BE2C (cell line): ENCODE results near the gene HMGN4.

Experiments used
- DNase-seq: peaks from one replicate; pipeline ENCODE4 v3.0.0-alpha.2; 2020
- H3K27me3 ChIP-seq: fragments of 250-450 bp; sonication (Bioruptor Pico); 2 replicates; pipeline ENCODE4 v1.5.1; 2020; ENCODE audit warnings: mild to moderate bottlenecking
- H3K36me3 ChIP-seq: fragments of 250-450 bp; sonication (Bioruptor Pico); 2 replicates; pipeline ENCODE4 v1.5.1; 2020; ENCODE audit warnings: mild to moderate bottlenecking
- H3K4me1 ChIP-seq: fragments of 250-450 bp; sonication (Bioruptor Pico); 2 replicates; pipeline ENCODE4 v1.5.1; 2020
- H3K4me3 ChIP-seq: 2 replicates; pipeline ENCODE4 v1.5.1; 2011; ENCODE audit warnings: low read depth, low read length
- H3K9me3 ChIP-seq: fragments of 250-450 bp; sonication (Bioruptor Pico); 2 replicates; pipeline ENCODE4 v1.5.1; 2020
- CTCF ChIP-seq: IDR thresholded peaks from 2 replicates; pipeline ENCODE4 v1.5.1; 2012; ENCODE audit warnings: mild to moderate bottlenecking, low read depth, low read length

HMGN4 gene

GRCh38 chr6:26556263-26557070, 18.3 kb downstream of the HMGN4 start:
- H3K9me3 ChIP-seq, result no peaks in the 10 kb centered on the region
- H3K4me1 ChIP-seq, result no peaks in the 10 kb centered on the region
- H3K36me3 ChIP-seq, result no peaks in the 10 kb centered on the region
- DNase-seq, result peak; percentile 75
- no peaks in the 10 kb centered on the region for H3K27me3 ChIP-seq
- peak overlapping the region; percentile 88 for H3K4me3 ChIP-seq
- TF ChIP-seq CTCF, result no peak

DNA sequence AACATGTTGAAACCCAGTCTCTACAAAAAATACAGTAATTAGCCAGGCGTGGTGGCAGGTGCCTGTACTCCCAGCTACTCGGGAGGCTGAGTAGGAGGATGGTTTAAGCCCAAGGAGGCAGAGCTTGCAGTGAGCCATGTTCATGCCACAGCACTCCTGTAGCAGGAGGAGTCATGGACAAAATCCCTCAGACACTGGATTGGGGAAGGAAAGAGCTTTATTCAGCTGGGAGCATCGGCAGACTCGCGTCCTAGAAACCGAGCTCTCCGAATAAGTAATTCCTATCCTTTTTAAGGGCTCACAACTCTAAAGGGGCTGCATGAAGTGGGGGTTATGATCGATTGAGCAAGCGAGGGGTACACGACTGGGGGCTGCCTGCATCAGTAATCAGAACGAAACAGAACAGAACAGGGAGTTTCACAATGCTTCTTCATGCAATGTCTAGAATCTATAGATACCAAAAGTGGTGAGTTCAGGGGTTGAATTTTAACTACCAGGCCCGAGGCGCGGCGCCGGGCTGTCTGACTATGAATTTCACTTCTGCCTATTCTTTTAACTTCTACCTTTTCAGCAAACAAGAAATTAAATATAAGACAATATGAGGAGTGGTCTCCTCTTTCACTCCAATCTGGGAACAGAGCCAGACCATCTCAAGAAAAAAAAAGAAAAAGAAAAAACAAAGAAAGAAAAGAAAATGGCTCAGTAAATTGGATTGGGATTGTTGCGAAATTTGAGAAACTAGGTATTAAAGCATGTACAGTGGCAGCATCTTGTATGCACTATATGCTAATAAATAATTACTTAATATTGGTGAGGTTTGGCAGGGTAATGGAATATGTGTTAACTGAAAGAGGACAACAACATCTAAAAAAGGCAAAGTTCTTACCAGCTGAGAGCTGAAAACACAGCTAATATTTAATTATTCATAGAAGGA, 23.6 kb downstream of the HMGN4 start:
- no peaks in the 10 kb centered on the region for H3K9me3 ChIP-seq
- no peaks in the 10 kb centered on the region for H3K36me3 ChIP-seq
- no peak for DNase-seq
- no peak overlapping the region for H3K4me3 ChIP-seq
- TF ChIP-seq CTCF, result no peak
- H3K4me1 ChIP-seq, result no peaks in the 10 kb centered on the region
- H3K27me3 ChIP-seq, result no peaks in the 10 kb centered on the region

GRCh38 chr6:26563488-26563887, 25.3 kb downstream of the HMGN4 start:
- no peak for DNase-seq
- no peaks in the 10 kb centered on the region for H3K4me1 ChIP-seq

DNA sequence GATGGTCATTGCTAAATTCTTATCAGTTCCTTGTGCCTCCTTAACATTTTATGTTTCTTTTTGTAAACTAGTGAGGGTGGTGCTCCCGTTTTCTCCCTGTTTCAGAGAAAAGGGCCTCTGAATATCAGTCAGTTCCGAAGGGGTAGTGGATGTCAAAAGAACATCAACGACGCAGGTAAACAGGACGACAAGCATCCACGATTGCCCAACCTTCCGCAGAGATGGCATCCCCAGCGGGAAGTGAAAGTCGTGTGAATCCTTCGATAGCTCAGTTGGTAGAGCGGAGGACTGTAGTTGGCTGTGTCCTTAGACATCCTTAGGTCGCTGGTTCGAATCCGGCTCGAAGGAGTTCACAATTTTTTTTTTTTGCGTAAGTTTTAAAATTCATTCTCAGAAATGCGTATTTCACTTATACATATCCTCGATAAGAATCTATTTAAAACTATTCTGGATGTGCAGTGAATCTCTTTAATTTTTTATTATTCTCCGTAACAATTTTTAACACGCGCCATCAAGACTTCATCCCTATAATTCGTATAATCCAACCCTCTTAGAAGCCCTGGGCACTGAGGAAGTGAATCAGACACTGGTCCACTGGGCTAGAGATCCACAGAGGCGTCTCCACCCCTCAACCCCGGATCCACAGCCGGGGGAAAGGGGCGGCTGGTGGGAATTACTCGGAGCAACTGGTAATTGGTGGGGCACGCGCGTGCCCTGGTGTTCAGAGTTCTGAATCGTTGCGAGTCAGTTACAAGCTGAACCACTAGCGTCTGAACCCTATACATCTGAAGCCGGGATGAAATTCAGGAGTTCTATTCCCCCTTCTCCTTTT, 30.7 kb downstream of the HMGN4 start:
- H3K27me3 ChIP-seq, result no peaks in the 10 kb centered on the region
- no peaks in the 10 kb centered on the region for H3K36me3 ChIP-seq
- H3K9me3 ChIP-seq, result no peaks in the 10 kb centered on the region
- TF ChIP-seq CTCF, result peak; percentile 44
- H3K4me3 ChIP-seq, result peak overlapping the region; percentile 67
- DNase-seq, result peak; percentile 81
- no peaks in the 10 kb centered on the region for H3K4me1 ChIP-seq

More at GRCh38 chr6:26563488-26563887, 25.3 kb downstream of the HMGN4 start:
- H3K27me3 ChIP-seq, result no peaks in the 10 kb centered on the region
- no peak overlapping the region for H3K4me3 ChIP-seq
- no peaks in the 10 kb centered on the region for H3K36me3 ChIP-seq
- no peaks in the 10 kb centered on the region for H3K9me3 ChIP-seq
- no peak for TF ChIP-seq CTCF

DNA sequence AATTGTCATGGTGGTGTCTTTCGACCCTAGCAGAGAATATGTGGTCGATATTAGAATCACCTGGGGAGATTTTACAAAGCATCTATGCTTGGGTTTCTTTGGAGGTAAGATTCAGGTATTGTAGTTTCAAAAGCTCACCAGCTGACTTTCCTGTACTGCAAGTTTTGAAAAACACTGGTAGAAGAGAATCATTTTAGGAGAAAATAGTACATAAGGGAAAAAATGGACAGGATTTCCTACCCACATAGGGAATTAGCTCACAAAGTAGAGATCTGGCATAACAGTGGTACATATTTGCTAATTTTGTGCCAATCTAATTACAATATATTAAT, 31.2 kb downstream of the HMGN4 start:
- no peak for TF ChIP-seq CTCF
- H3K4me1 ChIP-seq, result no peaks in the 10 kb centered on the region

More for the DNA sequence above, 31.2 kb downstream of the HMGN4 start:
- DNase-seq, result no peak
- Histone ChIP-seq H3K9me3 (no peaks in the 10 kb centered on the region), H3K27me3 (no peaks in the 10 kb centered on the region), H3K36me3 (no peaks in the 10 kb centered on the region), H3K4me3 (peak overlapping the region; percentile 67)
